H9 (cell line): ENCODE measurements around the gene SFXN1. TPM values are rescaled to one million over a fixed set of nuclear protein-coding genes. Genes with fewer than 3 reads are reported as not detected.

Experiments used
- DNase-seq: peaks from one replicate; pipeline ENCODE4 v3.0.0-alpha.2; 2017
- H2AFZ ChIP-seq: one replicate; pipeline ENCODE4 v1.6.1; 2013; ENCODE audit warnings: mild to moderate bottlenecking, low read length, control low read depth, moderate library complexity
- H2AK5ac ChIP-seq: 2 replicates; pipeline ENCODE4 v1.6.1; 2013; ENCODE audit warnings: low read length, control low read depth, mixed read lengths; ENCODE audit not compliant: insufficient read length
- H2BK120ac ChIP-seq: one replicate; pipeline ENCODE4 v1.6.1; 2013; ENCODE audit warnings: low read depth, mild to moderate bottlenecking, low read length, control low read depth, inconsistent platforms; ENCODE audit not compliant: poor library complexity, severe bottlenecking
- H2BK12ac ChIP-seq: 2 replicates; pipeline ENCODE4 v1.6.1; 2013; ENCODE audit warnings: low read length, control low read depth, mixed read lengths, low read depth; ENCODE audit not compliant: insufficient read length
- H2BK15ac ChIP-seq: 2 replicates; pipeline ENCODE4 v1.6.1; 2013; ENCODE audit warnings: low read depth, low read length, control low read depth
- H2BK20ac ChIP-seq: one replicate; pipeline ENCODE4 v1.6.1; 2013; ENCODE audit warnings: low read depth, mild to moderate bottlenecking, low read length, control low read depth, inconsistent platforms; ENCODE audit not compliant: poor library complexity, severe bottlenecking
- H2BK5ac ChIP-seq: 2 replicates; pipeline ENCODE4 v1.6.1; 2013; ENCODE audit warnings: low read length, control low read depth, mixed read lengths; ENCODE audit not compliant: insufficient read length
- H3K14ac ChIP-seq: 2 replicates; pipeline ENCODE4 v1.6.1; 2013; ENCODE audit warnings: low read length, control low read depth; ENCODE audit not compliant: insufficient read depth
- H3K18ac ChIP-seq: 2 replicates; pipeline ENCODE4 v1.6.1; 2013; ENCODE audit warnings: low read depth, mild to moderate bottlenecking, mixed read lengths, low read length, control low read depth; ENCODE audit not compliant: insufficient read length
- H3K23ac ChIP-seq: 2 replicates; pipeline ENCODE4 v1.6.1; 2013; ENCODE audit warnings: low read length, control low read depth, mixed read lengths, low read depth; ENCODE audit not compliant: insufficient read length
- H3K23me2 ChIP-seq: 2 replicates; pipeline ENCODE4 v1.6.1; 2013; ENCODE audit warnings: low read depth, mild to moderate bottlenecking, mixed read lengths, low read length, control low read depth; ENCODE audit not compliant: insufficient read length, poor library complexity, severe bottlenecking
- H3K27ac ChIP-seq: 2 replicates; pipeline ENCODE4 v1.5.1; 2013; ENCODE audit warnings: low read length, control low read depth, mixed read lengths, low read depth; ENCODE audit not compliant: insufficient read length
- H3K27me3 ChIP-seq: 2 replicates; pipeline ENCODE4 v1.6.1; 2013; ENCODE audit warnings: low read length, control low read depth, inconsistent platforms; ENCODE audit not compliant: insufficient read depth
- H3K4ac ChIP-seq: 2 replicates; pipeline ENCODE4 v1.6.1; 2013; ENCODE audit warnings: low read depth, mild to moderate bottlenecking, control low read depth, inconsistent platforms, low read length, moderate library complexity
- H3K4me1 ChIP-seq: 2 replicates; pipeline ENCODE4 v1.6.1; 2013; ENCODE audit warnings: low read length, control low read depth, inconsistent platforms; ENCODE audit not compliant: insufficient read depth
- H3K4me2 ChIP-seq: 2 replicates; pipeline ENCODE4 v1.6.1; 2013; ENCODE audit warnings: low read length, control low read depth, mixed read lengths; ENCODE audit not compliant: insufficient read length, insufficient read depth
- H3K56ac ChIP-seq: 2 replicates; pipeline ENCODE4 v1.6.1; 2013; ENCODE audit warnings: low read depth, mild to moderate bottlenecking, mixed read lengths, low read length, control low read depth; ENCODE audit not compliant: insufficient read length
- H3K79me1 ChIP-seq: 2 replicates; pipeline ENCODE4 v1.6.1; 2013; ENCODE audit warnings: low read depth, mild to moderate bottlenecking, moderate library complexity, low read length, control low read depth, inconsistent platforms; ENCODE audit not compliant: insufficient read depth, poor library complexity, severe bottlenecking
- H3K79me2 ChIP-seq: 2 replicates; pipeline ENCODE4 v1.6.1; 2013; ENCODE audit warnings: low read length, control low read depth, inconsistent platforms; ENCODE audit not compliant: insufficient read depth
- H3K9ac ChIP-seq: 2 replicates; pipeline ENCODE4 v1.6.1; 2013; ENCODE audit warnings: low read length, control low read depth, mixed read lengths; ENCODE audit not compliant: insufficient read length; ENCODE audit errors: extremely low read depth
- H3K9me3 ChIP-seq: one replicate; pipeline ENCODE4 v1.6.1; 2013; ENCODE audit warnings: low read depth, low read length, inconsistent platforms; ENCODE audit not compliant: control insufficient read depth
- H3T11ph ChIP-seq: one replicate; pipeline ENCODE4 v1.6.1; 2013; ENCODE audit warnings: mild to moderate bottlenecking, low read length, control low read depth, inconsistent platforms
- H4K20me1 ChIP-seq: one replicate; pipeline ENCODE4 v1.6.1; 2013; ENCODE audit not compliant: control insufficient read depth, insufficient read length, insufficient read depth
- H4K5ac ChIP-seq: 2 replicates; pipeline ENCODE4 v1.6.1; 2013; ENCODE audit warnings: low read depth, mild to moderate bottlenecking, mixed read lengths, low read length, control low read depth; ENCODE audit not compliant: insufficient read length
- H4K8ac ChIP-seq: replicated peaks from 2 replicates; pipeline ENCODE4 v1.6.1; 2013; ENCODE audit warnings: low read length, control low read depth, mixed read lengths, low read depth; ENCODE audit not compliant: insufficient read length
- H4K91ac ChIP-seq: 2 replicates; pipeline ENCODE4 v1.6.1; 2013; ENCODE audit warnings: low read depth, mild to moderate bottlenecking, moderate library complexity, mixed read lengths, low read length, control low read depth; ENCODE audit not compliant: insufficient read length
- H3K27ac Mint-ChIP-seq, 3 experiments: 2 replicates in 2 of 3; 3 replicates in 1 of 3; pipeline ENCODE4 v1.8.0; 2020 to 2021; ENCODE audit warnings: mixed read lengths in 3 of 3, mild to moderate bottlenecking in 1 of 3, moderate library complexity in 1 of 3
- H3K27me3 Mint-ChIP-seq: 2 replicates; pipeline ENCODE4 v1.8.0; 2021; ENCODE audit warnings: low read depth, mild to moderate bottlenecking, moderate library complexity, mixed read lengths
- H3K36me3 Mint-ChIP-seq, 3 experiments: 2 replicates in 2 of 3; 3 replicates in 1 of 3; pipeline ENCODE4 v1.8.0; 2020 to 2021; ENCODE audit warnings: low read depth in 3 of 3, mixed read lengths in 3 of 3; ENCODE audit not compliant: insufficient read depth in 1 of 3
- H3K4me1 Mint-ChIP-seq, 2 experiments: 2 replicates each; pipeline ENCODE4 v1.8.0; 2020; ENCODE audit warnings: mixed read lengths in 2 of 2
- H3K4me3 Mint-ChIP-seq, 2 experiments: 2 replicates in 1 of 2; 3 replicates in 1 of 2; pipeline ENCODE4 v1.8.0; 2020 to 2021; ENCODE audit warnings: mild to moderate bottlenecking in 2 of 2, mixed read lengths in 2 of 2, moderate library complexity in 1 of 2
- H3K9me3 Mint-ChIP-seq, 2 experiments: 2 replicates in 1 of 2; 3 replicates in 1 of 2; pipeline ENCODE4 v1.8.0; 2020; ENCODE audit warnings: mild to moderate bottlenecking in 2 of 2, mixed read lengths in 2 of 2, moderate library complexity in 1 of 2
- WGBS: extraction: QIAGEN DNeasy Blood & Tissue Kit; methylation state at CpG from one replicate; pipeline ENCODE4 v1.1.7; 2013; ENCODE audit warnings: missing lambda C conversion rate, low lambda C conversion rate, mixed read lengths; ENCODE audit not compliant: insufficient read length; ENCODE audit errors: extremely low coverage; 5-methylcytosine and 5-hydroxymethylcytosine counted together
- total RNA-seq: library from RNA; stranded (reverse); gene quantifications from 2 replicates; pipeline ENCODE4 v1.2.1, GENCODE V29; 2021
- TF ChIP-seq, protein P1 (sequence below): fragments of 200-600 bp; sonication (generic); conservative IDR thresholded peaks from 3 replicates; pipeline ENCODE4 v1.8.0; 2021; ENCODE audit warnings: antibody characterized with exemption, mild to moderate bottlenecking

Gene SFXN1
- total RNA-seq, 1 experiment from 2014 or later: 99.2 TPM

DNA sequence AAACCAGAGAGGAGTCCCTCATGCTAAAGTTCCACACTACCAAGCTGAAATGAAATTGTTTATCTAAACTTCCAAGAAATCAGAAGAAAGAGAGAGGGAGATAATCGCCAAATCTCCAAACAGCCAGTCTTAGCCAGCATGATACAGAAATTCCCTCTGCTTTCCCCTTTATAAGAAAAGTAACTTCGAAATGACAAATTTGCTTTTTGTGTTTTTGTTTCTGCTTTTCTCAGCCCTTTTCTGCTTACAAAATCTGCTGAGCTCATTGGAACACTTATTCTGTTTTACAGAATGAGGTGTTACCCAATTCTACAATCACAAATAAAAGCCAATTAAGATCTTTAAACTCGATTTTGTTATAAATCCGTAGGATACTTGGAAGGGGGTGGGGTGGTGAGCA, 72.9 kb downstream of the SFXN1 start:
- Histone ChIP-seq H2BK20ac (no peak overlapping the region), H3K9ac (no peak overlapping the region), H2BK12ac (no peak overlapping the region), H4K5ac (no peak overlapping the region), H3K14ac (no peak overlapping the region), H3K4me2 (no peak overlapping the region), H3K4me1 (peaks cover 12% of the 10 kb centered on the region), H3K18ac (no peak overlapping the region), H4K8ac (no peak overlapping the region), H2BK120ac (no peak overlapping the region), H3K9me3 (no peaks in the 10 kb centered on the region), H3K4ac (no peak overlapping the region), H3T11ph (no peak overlapping the region), H2BK15ac (no peak overlapping the region; the same call in 1 of the 2 replicates), H2AFZ (no peak overlapping the region), H4K20me1 (no peaks in the 10 kb centered on the region), H3K23ac (no peak overlapping the region), H4K91ac (no peak overlapping the region), H2AK5ac (no peak overlapping the region), H2BK5ac (no peak overlapping the region), H3K23me2 (no peaks in the 10 kb centered on the region), H3K79me1 (no peaks in the 10 kb centered on the region), H3K27ac (no peak overlapping the region), H3K79me2 (no peaks in the 10 kb centered on the region), H3K56ac (no peak overlapping the region), H3K27me3 (no peaks in the 10 kb centered on the region)
- Mint-ChIP-seq H3K4me3 (no peak overlapping the region), H3K4me1 (peaks cover 54 to 58% of the 10 kb centered on the region in 2 experiments), H3K36me3 (peaks cover 0 to 4% (median 0%) of the 10 kb centered on the region in 3 experiments; a peak in 2 of 7 replicates), H3K27me3 (0 out of 2 replicates have a peak, but pooled peaks cover 2% of the 10 kb centered on the region), H3K27ac (no peak overlapping the region; a peak in 1 of 7 replicates), H3K9me3 (peaks cover 0 to 3% of the 10 kb centered on the region in 2 experiments; a peak in 1 of 5 replicates)
- no peak for DNase-seq
- TF ChIP-seq, protein P1, sequence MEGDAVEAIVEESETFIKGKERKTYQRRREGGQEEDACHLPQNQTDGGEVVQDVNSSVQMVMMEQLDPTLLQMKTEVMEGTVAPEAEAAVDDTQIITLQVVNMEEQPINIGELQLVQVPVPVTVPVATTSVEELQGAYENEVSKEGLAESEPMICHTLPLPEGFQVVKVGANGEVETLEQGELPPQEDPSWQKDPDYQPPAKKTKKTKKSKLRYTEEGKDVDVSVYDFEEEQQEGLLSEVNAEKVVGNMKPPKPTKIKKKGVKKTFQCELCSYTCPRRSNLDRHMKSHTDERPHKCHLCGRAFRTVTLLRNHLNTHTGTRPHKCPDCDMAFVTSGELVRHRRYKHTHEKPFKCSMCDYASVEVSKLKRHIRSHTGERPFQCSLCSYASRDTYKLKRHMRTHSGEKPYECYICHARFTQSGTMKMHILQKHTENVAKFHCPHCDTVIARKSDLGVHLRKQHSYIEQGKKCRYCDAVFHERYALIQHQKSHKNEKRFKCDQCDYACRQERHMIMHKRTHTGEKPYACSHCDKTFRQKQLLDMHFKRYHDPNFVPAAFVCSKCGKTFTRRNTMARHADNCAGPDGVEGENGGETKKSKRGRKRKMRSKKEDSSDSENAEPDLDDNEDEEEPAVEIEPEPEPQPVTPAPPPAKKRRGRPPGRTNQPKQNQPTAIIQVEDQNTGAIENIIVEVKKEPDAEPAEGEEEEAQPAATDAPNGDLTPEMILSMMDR: no peak
- WGBS: no CpG with 5 or more reads among the region's 4 CpGs
